Heart right ventricle (tissue), 16 donors: ENCODE results near the gene PTGER2. TPM values are rescaled to one million over a fixed set of nuclear protein-coding genes. Genes with fewer than 3 reads are reported as not detected.

ENCODE experiments used
- ATAC-seq, 8 donors: fragments of 200-7000 bp; cut with Tn5 transposase; one replicate each; pipeline ENCODE4 v1.9.1; 2020; ENCODE audit warnings: mild to moderate bottlenecking in 8 of 8, moderate library complexity in 8 of 8, moderate number of reproducible peaks in 1 of 8
- DNase-seq, 2 donors: peaks; one replicate each; pipeline ENCODE4 v3.0.0-alpha.2; 2020
- H3K27ac ChIP-seq, 10 donors: fragments of 200-600 bp; sonication (generic) in 2 of 10; one replicate each; pipeline versions ENCODE4 v1.5.0 to v1.8.0; 2020 to 2022; ENCODE audit warnings: mild to moderate bottlenecking in 3 of 10
- H3K27me3 ChIP-seq, 7 donors: fragments of 200-600 bp; one replicate each; pipeline ENCODE4 v1.8.0; 2021 to 2022; ENCODE audit warnings: mild to moderate bottlenecking in 2 of 7
- H3K36me3 ChIP-seq, 9 donors: fragments of 200-600 bp; sonication (generic) in 1 of 9; one replicate each; pipeline versions ENCODE4 v1.5.0 to v1.8.0; 2020 to 2022; ENCODE audit warnings: mild to moderate bottlenecking in 2 of 9
- H3K4me1 ChIP-seq, 9 donors: fragments of 200-600 bp; sonication (generic) in 1 of 9; one replicate each; pipeline versions ENCODE4 v1.5.0 to v1.8.0; 2020 to 2022; ENCODE audit warnings: mild to moderate bottlenecking in 4 of 9
- H3K4me3 ChIP-seq, 10 donors: fragments of 200-600 bp; sonication (generic) in 2 of 10; one replicate each; pipeline versions ENCODE4 v1.5.0 to v1.8.0; 2020 to 2022; ENCODE audit warnings: mild to moderate bottlenecking in 7 of 10, moderate library complexity in 2 of 10
- H3K9me3 ChIP-seq, 11 donors: fragments of 200-600 bp in 10 of 11; sonication (generic) in 2 of 11; one replicate each; pipeline versions ENCODE4 v1.5.0 to v1.8.0; 2013 to 2022; ENCODE audit warnings: mild to moderate bottlenecking in 2 of 11, control low read depth in 1 of 11, moderate library complexity in 1 of 11
- WGBS, 2 donors: extraction: QIAGEN DNeasy Blood & Tissue Kit; methylation state at CpG; one replicate each; pipeline ENCODE4 v1.1.7; 2013; ENCODE audit warnings: inconsistent platforms in 1 of 2; 5-methylcytosine and 5-hydroxymethylcytosine counted together
- intact Hi-C, 10 donors: fragments of 100-400 bp; cut with DNase I; formaldehyde crosslinking; loops; one replicate each; pipeline versions ENCODE4 v1.11.1 to v1.14.2; 2022
- polyA plus RNA-seq, 2 donors: library from polyadenylated mRNA; stranded (reverse); fragments of 200-250 nt; gene quantifications; one replicate each; pipeline ENCODE4 v1.2.3, GENCODE V29; 2013
- total RNA-seq, 10 donors: library from RNA; stranded (reverse); fragmentation: NEBNext Ultra II Directional in 3 of 10; extraction: Animal tissue kit (Norgen Biotek cat#: 25700) in 3 of 10; gene quantifications; one replicate each; pipeline versions ENCODE4 v1.2.1 to v1.2.4, GENCODE V29; 2021 to 2023
- TF ChIP-seq, protein P1 (sequence below), 9 donors: fragments of 200-600 bp; sonication (generic) in 2 of 9; IDR thresholded peaks; one replicate each; pipeline versions ENCODE4 v1.5.0 to v1.8.0; 2021 to 2022; ENCODE audit warnings: antibody characterized with exemption in 9 of 9, mild to moderate bottlenecking in 5 of 9, moderate library complexity in 1 of 9
- donor health status: Arrhythmogenic right ventricular cardiomyopathy.
- donor health status: ischemic (EF 13 %, LVEDD 7.1; RV severe dilation, severe dysfunction).
- donor health status: healthy with polysubstance abuse.
- donor health status: DM: no; HTN: yes; CAD: no.
- donor health status: DM: no; HTN: no; CAD: no.
- donor health status: ischemic (EF 25% LVEDD 6.9; RV normal size, moderate dysfunction).
- donor health status: ischemic (EF 25% LVEDD 5.7; RV mildly dilated, moderate dysfunction).
- donor health status: healthy.
- donor health status: DM: yes; HTN: yes; CAD: no.
- donor health status: Ischemic cardiomyopathy.
- donor health status: ischemic (EF 35%, LVEDD 5.7; RV mildly dilated, moderate dysfunction).
- donor health status: nonischemic (EF 11% LVEDD 7.7; RV severe dilation, severe dysfunction).
- donor health status: DM: yes; HTN: yes; CAD: no.
- donor health status: PGD.
- donor health status: ischemic (EF 29% LVEDD 5.4; RV normal size, mild dysfunction).
- donor health status: nonischemic (EF 23%, LVEDD 6.1; RV moderate dilation, normal function).

Gene PTGER2
- total and polyA plus RNA-seq, 12 donors: 0.11 to 2.4 (median 0.34) TPM

DNA sequence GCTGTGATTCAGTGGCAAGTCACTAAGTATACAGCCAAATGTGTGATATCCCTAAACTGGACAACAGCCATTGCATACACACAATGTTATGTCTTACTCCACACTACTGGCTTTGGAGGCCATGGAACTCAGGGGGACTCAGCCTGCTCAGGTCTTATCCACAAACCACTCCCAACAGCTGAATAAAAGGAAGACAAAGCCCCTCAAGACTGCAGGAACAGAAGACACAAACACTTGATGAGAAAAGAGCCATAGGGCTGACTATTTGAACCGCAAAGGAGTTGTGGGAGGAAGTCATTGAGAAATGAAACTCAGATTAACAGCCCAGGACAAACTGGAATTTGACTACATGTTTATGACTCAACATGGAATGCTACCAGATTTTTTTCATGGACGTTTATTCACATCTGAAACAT lies 40.9 kb downstream of the PTGER2 start:
- TF ChIP-seq, protein P1, sequence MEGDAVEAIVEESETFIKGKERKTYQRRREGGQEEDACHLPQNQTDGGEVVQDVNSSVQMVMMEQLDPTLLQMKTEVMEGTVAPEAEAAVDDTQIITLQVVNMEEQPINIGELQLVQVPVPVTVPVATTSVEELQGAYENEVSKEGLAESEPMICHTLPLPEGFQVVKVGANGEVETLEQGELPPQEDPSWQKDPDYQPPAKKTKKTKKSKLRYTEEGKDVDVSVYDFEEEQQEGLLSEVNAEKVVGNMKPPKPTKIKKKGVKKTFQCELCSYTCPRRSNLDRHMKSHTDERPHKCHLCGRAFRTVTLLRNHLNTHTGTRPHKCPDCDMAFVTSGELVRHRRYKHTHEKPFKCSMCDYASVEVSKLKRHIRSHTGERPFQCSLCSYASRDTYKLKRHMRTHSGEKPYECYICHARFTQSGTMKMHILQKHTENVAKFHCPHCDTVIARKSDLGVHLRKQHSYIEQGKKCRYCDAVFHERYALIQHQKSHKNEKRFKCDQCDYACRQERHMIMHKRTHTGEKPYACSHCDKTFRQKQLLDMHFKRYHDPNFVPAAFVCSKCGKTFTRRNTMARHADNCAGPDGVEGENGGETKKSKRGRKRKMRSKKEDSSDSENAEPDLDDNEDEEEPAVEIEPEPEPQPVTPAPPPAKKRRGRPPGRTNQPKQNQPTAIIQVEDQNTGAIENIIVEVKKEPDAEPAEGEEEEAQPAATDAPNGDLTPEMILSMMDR (IDR thresholded peaks at IDR 0.05): no peak
- intact Hi-C loops: no loop called here
- DNase-seq: no peak
- no peaks in the 10 kb centered on the region for H3K36me3 ChIP-seq
- 42 to 67% methylated on average over 2 of the region's 2 CpGs for WGBS, 2 donors
- H3K27ac ChIP-seq: peak overlapping the region in 1 of 10 donors; percentile 83
- no peak overlapping the region for H3K4me3 ChIP-seq
- peaks cover 0 to 83% (median 0%) of the 10 kb centered on the region in 7 donors for H3K27me3 ChIP-seq
- ATAC-seq: peak in 1 of 8 donors; percentile 61
- H3K4me1 ChIP-seq: peaks cover 0 to 38% (median 6%) of the 10 kb centered on the region in 9 donors
- H3K9me3 ChIP-seq: no peaks in the 10 kb centered on the region

- ATAC-seq: no peak
- H3K27ac ChIP-seq: peak overlapping the region in 1 of 10 donors; percentile 58
- no peaks in the 10 kb centered on the region for H3K36me3 ChIP-seq
- TF ChIP-seq, protein P1 (IDR thresholded peaks at IDR 0.05): no peak
- no peak overlapping the region for H3K4me3 ChIP-seq
- no peaks in the 10 kb centered on the region for H3K9me3 ChIP-seq
- peaks cover 0 to 79% (median 0%) of the 10 kb centered on the region in 7 donors for H3K27me3 ChIP-seq
- H3K4me1 ChIP-seq: peaks cover 0 to 39% (median 8%) of the 10 kb centered on the region in 9 donors
- intact Hi-C loops: no loop called here
- 57 to 62% methylated on average over 5 of the region's 5 CpGs for WGBS, 2 donors
- DNase-seq: no peak
Measured at GRCh38 chr14:52355526-52355925, 41.4 kb downstream of the PTGER2 start.

DNA sequence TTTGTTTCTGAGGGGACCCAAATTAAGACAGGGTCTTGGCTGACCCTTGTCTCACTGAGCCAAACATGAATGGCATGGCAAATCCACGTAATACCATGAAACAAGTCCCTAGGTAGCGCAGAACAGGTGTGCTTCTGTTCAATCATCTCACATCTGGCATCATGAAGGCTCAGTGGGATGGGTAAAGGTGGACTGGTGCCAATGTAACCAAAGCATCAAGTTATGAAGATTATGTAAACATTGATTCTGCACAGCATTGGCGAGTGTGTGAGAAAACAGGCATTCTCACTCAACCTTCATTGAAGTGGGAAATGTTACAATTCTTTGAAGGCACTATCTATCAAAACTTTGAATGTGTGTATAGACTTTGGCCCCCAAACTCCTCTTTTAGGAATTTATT lies 41.9 kb downstream of the PTGER2 start:
- H3K9me3 ChIP-seq: no peaks in the 10 kb centered on the region
- peak overlapping the region in 1 of 10 donors; percentile 58 for H3K27ac ChIP-seq
- no peak for ATAC-seq
- no peaks in the 10 kb centered on the region for H3K36me3 ChIP-seq
- no peak for DNase-seq
- no peak overlapping the region for H3K4me3 ChIP-seq
- TF ChIP-seq, protein P1 (IDR thresholded peaks at IDR 0.05): no peak
- H3K4me1 ChIP-seq: peaks cover 0 to 39% (median 11%) of the 10 kb centered on the region in 9 donors
- H3K27me3 ChIP-seq: peaks cover 0 to 78% (median 0%) of the 10 kb centered on the region in 7 donors
- intact Hi-C loops: loop anchor here in 1 of 10 donors (1.0 kb wide), 1 partner anchor 31 kb away; no protein-coding TSS in a partner anchor
- WGBS, 2 donors: 87 to 91% methylated on average over 3 of the region's 3 CpGs

DNA sequence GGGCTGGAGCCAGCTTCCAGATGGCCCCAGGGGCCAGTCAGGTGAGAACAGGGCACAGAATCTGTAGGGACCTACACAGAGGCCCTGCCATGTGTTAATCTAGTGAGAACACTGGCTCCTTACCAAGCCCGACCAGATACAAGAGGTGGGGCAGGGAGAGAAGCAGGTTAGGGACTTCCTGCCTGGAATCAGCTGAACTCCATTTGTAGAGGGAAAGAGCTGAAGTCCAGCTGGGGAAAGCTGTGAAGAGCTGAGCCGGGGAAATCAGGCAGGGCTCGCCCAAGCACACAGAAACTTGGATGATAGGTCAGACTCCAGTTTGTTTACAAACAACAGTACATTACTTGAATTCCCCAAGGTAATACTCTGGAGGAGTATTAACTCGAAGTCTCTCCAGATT lies 46.7 kb downstream of the PTGER2 start:
- no peaks in the 10 kb centered on the region for H3K9me3 ChIP-seq

More for the DNA sequence above, 46.7 kb downstream of the PTGER2 start:
- Histone ChIP-seq H3K36me3 (no peaks in the 10 kb centered on the region), H3K27ac (peak overlapping the region in 1 of 10 donors; percentile 23), H3K4me1 (peaks cover 0 to 24% (median 6%) of the 10 kb centered on the region in 9 donors), H3K4me3 (no peak overlapping the region), H3K27me3 (peaks cover 0 to 42% (median 0%) of the 10 kb centered on the region in 7 donors)
- TF ChIP-seq, protein P1 (IDR thresholded peaks at IDR 0.05): no peak
- DNase-seq (no peak), ATAC-seq (peak in 4 of 8 donors; percentile 43 to 67 (median 47))
- 28 to 34% methylated on average over 4 of the region's 4 CpGs for WGBS, 2 donors
- intact Hi-C loops: no loop called here
